Epithelial cell of proximal tubule (primary cell): ENCODE measurements around the gene ME1. TPM values are rescaled to one million over a fixed set of nuclear protein-coding genes. Genes with fewer than 3 reads are reported as not detected.
"Not testable (repeated sequence)": the region's sequence is repeated elsewhere in the genome, so short reads cannot be mapped to it uniquely, and the experiment has no call there.

ENCODE experiments used
- DNase-seq: peaks from one replicate; pipeline ENCODE4 v3.0.0-alpha.2; 2011; ENCODE audit warnings: low read depth
- H3K4me3 ChIP-seq: 2 replicates; pipeline ENCODE4 v1.5.1; 2011; ENCODE audit warnings: low read depth, mild to moderate bottlenecking, low read length
- total RNA-seq: library from RNA; depleted of rRNA; stranded (reverse); fragments of >200 nt; gene quantifications from 2 replicates; pipeline ENCODE4 v1.2.3, GENCODE V29; 2015
- TF ChIP-seq, protein P1 (sequence below): conservative IDR thresholded peaks from 2 replicates; pipeline ENCODE4 v1.5.1; 2012; ENCODE audit warnings: low read depth, mild to moderate bottlenecking, low read length

The ME1 gene
- total RNA-seq, 1 donor from 2014 or later: 13.3 TPM

DNA sequence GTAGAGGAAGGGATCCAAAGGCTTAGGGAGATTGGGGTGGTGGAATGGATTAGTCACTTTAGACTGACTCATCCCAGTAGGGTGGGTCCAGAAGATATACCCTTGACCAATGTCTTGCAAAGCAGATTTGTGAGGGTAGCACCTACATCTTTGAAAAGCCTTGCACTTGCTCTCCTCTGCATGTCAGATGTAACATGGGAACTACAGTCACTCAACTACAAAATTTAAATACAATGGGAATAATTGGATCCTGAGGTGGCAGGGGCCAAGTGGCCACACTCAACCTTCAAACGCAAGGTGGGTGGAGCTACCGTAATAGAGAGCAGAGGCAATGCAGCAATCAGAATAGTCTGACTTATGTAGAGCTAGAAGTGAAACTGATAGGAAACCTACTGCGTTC is 71.2 kb downstream of the ME1 start:
- H3K4me3 ChIP-seq: no peak overlapping the region
- no peak for DNase-seq
- TF ChIP-seq, protein P1, sequence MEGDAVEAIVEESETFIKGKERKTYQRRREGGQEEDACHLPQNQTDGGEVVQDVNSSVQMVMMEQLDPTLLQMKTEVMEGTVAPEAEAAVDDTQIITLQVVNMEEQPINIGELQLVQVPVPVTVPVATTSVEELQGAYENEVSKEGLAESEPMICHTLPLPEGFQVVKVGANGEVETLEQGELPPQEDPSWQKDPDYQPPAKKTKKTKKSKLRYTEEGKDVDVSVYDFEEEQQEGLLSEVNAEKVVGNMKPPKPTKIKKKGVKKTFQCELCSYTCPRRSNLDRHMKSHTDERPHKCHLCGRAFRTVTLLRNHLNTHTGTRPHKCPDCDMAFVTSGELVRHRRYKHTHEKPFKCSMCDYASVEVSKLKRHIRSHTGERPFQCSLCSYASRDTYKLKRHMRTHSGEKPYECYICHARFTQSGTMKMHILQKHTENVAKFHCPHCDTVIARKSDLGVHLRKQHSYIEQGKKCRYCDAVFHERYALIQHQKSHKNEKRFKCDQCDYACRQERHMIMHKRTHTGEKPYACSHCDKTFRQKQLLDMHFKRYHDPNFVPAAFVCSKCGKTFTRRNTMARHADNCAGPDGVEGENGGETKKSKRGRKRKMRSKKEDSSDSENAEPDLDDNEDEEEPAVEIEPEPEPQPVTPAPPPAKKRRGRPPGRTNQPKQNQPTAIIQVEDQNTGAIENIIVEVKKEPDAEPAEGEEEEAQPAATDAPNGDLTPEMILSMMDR: no peak

DNA sequence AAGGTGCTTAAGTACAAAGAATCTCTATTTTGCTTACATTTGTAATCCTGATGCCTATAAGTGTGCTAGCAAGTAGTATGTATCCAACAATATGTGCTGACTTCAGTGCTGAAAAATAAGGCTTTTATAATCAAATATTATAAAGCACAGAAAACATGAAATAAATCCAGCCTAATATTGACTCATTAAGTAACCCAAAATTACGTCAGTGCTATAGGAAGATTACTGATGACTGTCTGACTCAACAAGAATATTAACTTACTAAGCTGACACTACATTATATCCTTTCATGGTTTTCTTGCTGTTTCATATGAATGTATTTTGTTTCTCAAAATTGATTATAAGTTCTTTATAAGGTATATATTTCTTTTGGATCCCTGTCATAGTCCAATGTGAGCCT is 76.1 kb downstream of the ME1 start:
- TF ChIP-seq, protein P1: no peak
- DNase-seq: no peak
- no peak overlapping the region for H3K4me3 ChIP-seq

DNA sequence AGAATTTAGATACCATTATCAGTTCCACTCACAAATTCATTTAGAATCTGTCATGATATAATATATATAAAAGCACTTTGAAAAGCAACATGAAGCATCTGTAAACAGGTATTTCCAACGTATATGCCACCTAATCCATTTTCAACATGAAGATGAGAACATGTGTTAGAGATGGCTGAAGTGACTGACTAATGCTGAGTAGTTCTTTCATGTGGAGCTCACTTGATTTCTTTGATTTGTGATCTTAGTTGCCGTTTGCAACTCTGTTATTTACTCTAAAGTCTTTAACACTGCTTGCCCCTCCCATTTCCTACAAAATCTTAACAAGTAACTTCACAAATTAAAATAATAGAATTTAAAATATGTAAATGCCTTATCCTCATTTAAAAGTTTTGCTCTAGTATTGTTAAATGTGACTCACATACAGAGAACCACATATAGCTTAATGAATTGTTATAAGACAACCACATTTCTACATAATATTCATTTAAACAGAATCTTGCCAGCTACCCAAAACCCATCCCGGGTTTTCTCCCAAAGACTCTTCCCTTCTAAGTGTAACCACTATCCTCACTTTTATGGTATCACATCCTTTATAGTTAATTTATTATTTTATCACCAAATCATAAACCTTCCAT is 78.3 kb downstream of the ME1 start:
- TF ChIP-seq, protein P1: no peak
- no peak overlapping the region for H3K4me3 ChIP-seq
- DNase-seq: no peak

- no peak overlapping the region for H3K4me3 ChIP-seq
These were observed 87.7 kb downstream of the ME1 start for GRCh38 chr6:83343121-83343520.

DNA sequence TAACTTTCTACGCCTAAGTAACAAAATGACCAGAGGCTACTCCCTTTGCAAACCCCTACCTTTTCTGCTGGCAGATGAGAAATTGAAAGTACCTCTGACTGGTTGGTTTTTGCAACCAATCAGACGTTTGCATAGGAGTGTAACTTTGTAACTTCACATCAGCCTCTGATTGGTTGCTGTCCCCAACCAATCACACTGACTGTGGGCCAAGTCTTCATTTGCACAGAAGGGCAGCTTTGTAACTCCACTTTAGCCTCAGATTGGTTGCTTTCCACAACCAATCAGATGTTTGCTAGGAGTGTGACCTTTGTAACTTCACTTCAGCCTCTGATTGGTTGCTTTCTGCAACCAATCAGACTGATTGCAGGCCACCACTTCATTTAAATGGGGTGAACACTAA is 89.1 kb downstream of the ME1 start:
- H3K4me3 ChIP-seq: no peak overlapping the region
- no peak for DNase-seq
- TF ChIP-seq, protein P1: no peak

More at GRCh38 chr6:83343121-83343520, 87.7 kb downstream of the ME1 start:
- TF ChIP-seq, protein P1: no peak
- DNase-seq: no peak

DNA sequence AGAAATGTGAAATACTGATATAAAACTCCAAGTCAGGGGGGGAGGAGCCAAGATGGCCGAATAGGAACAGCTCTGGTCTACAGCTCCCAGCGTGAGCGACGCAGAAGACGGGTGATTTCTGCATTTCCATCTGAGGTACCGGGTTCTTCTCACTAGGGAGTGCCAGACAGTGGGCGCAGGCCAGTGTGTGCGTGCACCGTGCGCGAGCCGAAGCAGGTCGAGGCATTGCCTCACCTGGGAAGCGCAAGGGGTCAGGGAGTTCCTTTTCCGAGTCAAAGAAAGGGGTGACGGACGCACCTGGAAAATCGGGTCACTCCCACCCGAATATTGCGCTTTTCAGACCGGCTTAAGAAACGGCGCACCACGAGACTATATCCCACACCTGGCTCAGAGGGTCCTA is 96.9 kb downstream of the ME1 start:
- not testable (repeated sequence) for DNase-seq, H3K4me3 ChIP-seq

GRCh38 chr6:83333500-83333899 is 97.4 kb downstream of the ME1 start:
- TF ChIP-seq, protein P1: no peak
- no peak for DNase-seq
- H3K4me3 ChIP-seq: no peak overlapping the region
